B cell (primary cell): Measurements from ENCODE around the gene CIC. TPM values are rescaled to one million over a fixed set of nuclear protein-coding genes. Genes with fewer than 3 reads are reported as not detected.

Source experiments
- ATAC-seq: fragments of 200-7000 bp; cut with Tn5 transposase; one replicate; pipeline ENCODE4 v1.10.0; 2021; ENCODE audit warnings: low read depth, mild to moderate bottlenecking, moderate number of reproducible peaks, moderate library complexity
- CTCF ChIA-PET: fragments of 350-600 bp; sonication (Branson Sonifier 250); formaldehyde crosslinking; loops from one replicate; lab custom pipeline; 2021; ENCODE audit warnings: antibody characterized with exemption, inconsistent platforms; lab: Charles Lee
- POLR2A ChIA-PET: fragments of 350-600 bp; sonication (Branson Sonifier 250); formaldehyde crosslinking; loops from one replicate; lab custom pipeline; 2021; ENCODE audit warnings: antibody characterized with exemption; lab: Charles Lee
- DNase-seq: peaks from one replicate; pipeline ENCODE4 v3.0.0; 2013
- H2AFZ ChIP-seq: 2 replicates; pipeline ENCODE4 v1.6.1; 2012; ENCODE audit warnings: mild to moderate bottlenecking, low read depth, low read length; ENCODE audit not compliant: insufficient read depth, poor library complexity, severe bottlenecking
- H3K27ac ChIP-seq, 2 donors: 1 replicate in 1 of 2; 2 replicates in 1 of 2; pipeline ENCODE4 v1.5.1; 2012 to 2013; ENCODE audit warnings: low read length in 2 of 2, mild to moderate bottlenecking in 2 of 2, moderate library complexity in 1 of 2
- H3K27me3 ChIP-seq, 4 experiments: fragments of 200-600 bp in 1 of 4; sonication (generic) in 1 of 4; replicated peaks in 1 of 4; 1 replicate in 2 of 4; 2 replicates in 2 of 4; pipeline versions ENCODE4 v1.6.1 to v1.7.0; 2013 to 2016; ENCODE audit warnings: low read length in 3 of 4, mild to moderate bottlenecking in 2 of 4, mixed read lengths in 1 of 4, moderate library complexity in 1 of 4; ENCODE audit not compliant: insufficient read depth in 4 of 4, control insufficient read depth in 3 of 4; ENCODE audit errors: control extremely low read depth in 1 of 4
- H3K36me3 ChIP-seq, 2 experiments: replicated peaks in 1 of 2; 1 replicate in 1 of 2; 2 replicates in 1 of 2; pipeline versions ENCODE4 v1.6.1 to v1.7.1; 2013; ENCODE audit warnings: low read length in 1 of 2; ENCODE audit not compliant: insufficient read depth in 2 of 2, control insufficient read depth in 1 of 2; ENCODE audit errors: control extremely low read depth in 1 of 2, extremely low read depth in 1 of 2
- H3K4me1 ChIP-seq, 2 donors: fragments of 200-600 bp in 1 of 2; sonication (generic) in 1 of 2; 1 replicate in 1 of 2; 2 replicates in 1 of 2; pipeline versions ENCODE4 v1.5.1 to v1.6.1; 2013 to 2017; ENCODE audit warnings: low read length in 2 of 2; ENCODE audit not compliant: control insufficient read depth in 2 of 2, insufficient read depth in 2 of 2
- H3K4me2 ChIP-seq: replicated peaks from 2 replicates; pipeline ENCODE3; 2012; ENCODE audit warnings: mild to moderate bottlenecking, low read depth, low read length; ENCODE audit not compliant: poor library complexity, severe bottlenecking
- H3K4me3 ChIP-seq, 5 experiments: fragments of 200-600 bp in 1 of 5; sonication (generic) in 1 of 5; 1 replicate in 3 of 5; 2 replicates in 2 of 5; pipeline versions ENCODE4 v1.5.1 to v1.7.0; 2011 to 2016; ENCODE audit warnings: low read length in 4 of 5, mild to moderate bottlenecking in 4 of 5, low read depth in 2 of 5, control low read depth in 1 of 5, moderate library complexity in 1 of 5; ENCODE audit not compliant: insufficient read depth in 1 of 5; ENCODE audit errors: control extremely low read depth in 1 of 5, extremely low read depth in 1 of 5
- H3K79me2 ChIP-seq: fragments of 200-600 bp; sonication (generic); one replicate; pipeline ENCODE4 v1.6.0; 2016; ENCODE audit warnings: low read length; ENCODE audit not compliant: control insufficient read depth, insufficient read depth
- H3K9ac ChIP-seq: fragments of 200-600 bp; sonication (generic); 2 replicates; pipeline ENCODE4 v1.6.1; 2017; ENCODE audit warnings: mild to moderate bottlenecking, low read length, moderate library complexity
- H3K9me3 ChIP-seq, 3 donors: one replicate each; pipeline versions ENCODE4 v1.6.1 to v1.7.1; 2013; ENCODE audit warnings: low read length in 2 of 3; ENCODE audit not compliant: control insufficient read depth in 2 of 3, insufficient read depth in 1 of 3; ENCODE audit errors: control extremely low read depth in 1 of 3
- H4K20me1 ChIP-seq: 2 replicates; pipeline ENCODE4 v1.6.0; 2012; ENCODE audit warnings: mild to moderate bottlenecking, low read length; ENCODE audit not compliant: insufficient read depth, control insufficient read depth, poor library complexity, severe bottlenecking
- H3K27ac Mint-ChIP-seq: one replicate; pipeline ENCODE4 v1.8.0; 2021; ENCODE audit warnings: mixed read lengths
- H3K27me3 Mint-ChIP-seq: one replicate; pipeline ENCODE4 v1.8.0; 2021; ENCODE audit warnings: mixed read lengths
- H3K4me1 Mint-ChIP-seq: one replicate; pipeline ENCODE4 v1.8.0; 2021; ENCODE audit warnings: mixed read lengths
- H3K4me3 Mint-ChIP-seq: one replicate; pipeline ENCODE4 v1.8.0; 2021; ENCODE audit warnings: mixed read lengths
- H3K9me3 Mint-ChIP-seq: one replicate; pipeline ENCODE4 v1.8.0; 2022; ENCODE audit warnings: mixed read lengths; ENCODE audit not compliant: insufficient read depth
- EZH2 ChIP-seq: IDR thresholded peaks from 2 replicates; pipeline ENCODE4 v1.6.1; 2012; ENCODE audit warnings: borderline replicate concordance, low read depth, mild to moderate bottlenecking, moderate library complexity, low read length; ENCODE audit not compliant: insufficient read depth, poor library complexity, severe bottlenecking
- WGBS: methylation state at CpG from one replicate; pipeline ENCODE4 v1.1.5; 2013; ENCODE audit warnings: missing lambda C conversion rate; ENCODE audit not compliant: insufficient coverage; 5-methylcytosine and 5-hydroxymethylcytosine counted together
- intact Hi-C: fragments of 100-400 bp; cut with micrococcal nuclease; formaldehyde crosslinking; loops from one replicate; pipeline ENCODE4 v1.10.0; 2022
- polyA plus RNA-seq: library from polyadenylated mRNA; depleted of rRNA; stranded (reverse); fragments of >200 nt; gene quantifications from 2 replicates; pipeline ENCODE4 v1.2.3, GENCODE V29; 2012
- total RNA-seq, 2 donors: library from RNA; stranded (reverse); fragments of 120-200 nt in 1 of 2; gene quantifications; 1 replicate in 1 of 2; 2 replicates in 1 of 2; pipeline versions ENCODE4 v1.2.3 to v1.2.4, GENCODE V29; 2013 to 2022
- TF ChIP-seq, protein P1 (sequence below): fragments of 200-600 bp; IDR thresholded peaks from one replicate; pipeline ENCODE4 v1.8.0; 2022; ENCODE audit warnings: antibody characterized with exemption, mild to moderate bottlenecking

The CIC gene
- total and polyA plus RNA-seq, 2 donors (not counting 1 experiment from before 2014, with no cell fraction given): 75.7 to 119 TPM

DNA sequence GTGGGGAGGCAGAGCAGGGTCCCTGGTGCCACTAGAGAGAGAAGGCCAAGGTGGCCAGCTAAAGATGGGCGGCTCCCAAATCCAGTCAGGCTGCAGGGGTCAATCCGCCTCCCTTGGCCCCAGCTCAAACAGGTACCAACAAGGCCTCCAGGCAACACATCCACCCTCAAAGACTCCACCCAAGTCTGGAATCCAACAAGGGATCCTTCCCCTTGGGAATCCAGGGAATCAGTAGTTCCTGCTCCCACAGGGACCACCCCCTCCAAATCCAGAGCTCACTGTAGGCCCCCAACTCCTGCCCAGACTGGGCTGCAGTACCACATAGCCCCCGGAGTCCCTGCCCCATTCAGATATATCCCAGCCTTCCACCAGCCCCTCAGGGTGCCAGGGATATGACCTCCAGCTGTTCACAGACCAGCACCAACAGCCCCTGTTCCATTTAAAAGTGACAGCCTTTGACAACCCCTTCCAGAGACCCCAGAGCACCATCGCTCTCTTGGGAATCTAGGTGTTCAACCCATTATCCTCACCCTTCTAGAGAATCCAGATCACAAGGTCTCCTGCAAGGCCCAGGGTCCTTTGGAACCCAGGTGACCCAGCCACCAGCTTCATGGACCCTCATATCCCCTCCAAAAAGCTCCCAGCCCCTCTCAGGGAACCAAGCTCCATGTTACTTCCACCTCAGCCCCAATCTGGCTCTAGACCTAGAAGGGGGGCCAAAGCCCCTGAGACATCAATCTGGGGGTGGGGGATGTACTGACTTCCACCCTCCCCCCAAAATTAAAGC lies 17.3 kb upstream of the CIC start:
- Histone ChIP-seq H3K4me3 (no peak overlapping the region), H3K4me2 (peak overlapping the region; percentile 25), H3K4me1 (peaks cover 23 to 41% of the 10 kb centered on the region in 2 donors), H2AFZ (no peak overlapping the region), H4K20me1 (peaks cover 26% of the 10 kb centered on the region), H3K27me3 (peaks cover 0 to 4% (median 0%) of the 10 kb centered on the region in 4 experiments), H3K79me2 (peaks cover 30% of the 10 kb centered on the region), H3K36me3 (peaks cover 2 to 15% of the 10 kb centered on the region in 2 experiments), H3K27ac (no peak overlapping the region), H3K9me3 (no peaks in the 10 kb centered on the region), H3K9ac (no peak overlapping the region)
- TF ChIP-seq, protein P1, sequence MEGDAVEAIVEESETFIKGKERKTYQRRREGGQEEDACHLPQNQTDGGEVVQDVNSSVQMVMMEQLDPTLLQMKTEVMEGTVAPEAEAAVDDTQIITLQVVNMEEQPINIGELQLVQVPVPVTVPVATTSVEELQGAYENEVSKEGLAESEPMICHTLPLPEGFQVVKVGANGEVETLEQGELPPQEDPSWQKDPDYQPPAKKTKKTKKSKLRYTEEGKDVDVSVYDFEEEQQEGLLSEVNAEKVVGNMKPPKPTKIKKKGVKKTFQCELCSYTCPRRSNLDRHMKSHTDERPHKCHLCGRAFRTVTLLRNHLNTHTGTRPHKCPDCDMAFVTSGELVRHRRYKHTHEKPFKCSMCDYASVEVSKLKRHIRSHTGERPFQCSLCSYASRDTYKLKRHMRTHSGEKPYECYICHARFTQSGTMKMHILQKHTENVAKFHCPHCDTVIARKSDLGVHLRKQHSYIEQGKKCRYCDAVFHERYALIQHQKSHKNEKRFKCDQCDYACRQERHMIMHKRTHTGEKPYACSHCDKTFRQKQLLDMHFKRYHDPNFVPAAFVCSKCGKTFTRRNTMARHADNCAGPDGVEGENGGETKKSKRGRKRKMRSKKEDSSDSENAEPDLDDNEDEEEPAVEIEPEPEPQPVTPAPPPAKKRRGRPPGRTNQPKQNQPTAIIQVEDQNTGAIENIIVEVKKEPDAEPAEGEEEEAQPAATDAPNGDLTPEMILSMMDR: no peak
- TF ChIP-seq EZH2: no peak
- ATAC-seq (no peak), DNase-seq (no peak)
- ChIA-PET POLR2A (interaction anchor here (0.7 to 1.9 kb wide), 5 partner anchors 9 to 170 kb away, joined by 3 to 9 read pairs (median 4); partner anchors contain the start of gene GSK3A), CTCF (interaction anchor here (0.5 to 2.3 kb wide), 6 partner anchors 27 to 132 kb away, joined by 3 to 14 read pairs (median 4); partner anchors contain the start of gene POU2F2)
- H3K4me1 Mint-ChIP-seq: peaks cover 26% of the 10 kb centered on the region
- H3K9me3 Mint-ChIP-seq: no peaks in the 10 kb centered on the region
- intact Hi-C loops: no loop called here
- H3K27ac Mint-ChIP-seq: peak overlapping the region; percentile 64
- no peaks in the 10 kb centered on the region for H3K27me3 Mint-ChIP-seq
- peak overlapping the region; percentile 87 for H3K4me3 Mint-ChIP-seq
- WGBS: 92% methylated on average over 4 of the region's 4 CpGs
